Psoas muscle (tissue), 8 donors: Measurements from ENCODE around the gene NFX1. TPM values are rescaled to one million over a fixed set of nuclear protein-coding genes. Genes with fewer than 3 reads are reported as not detected.
"Not testable (repeated sequence)": the region's sequence is repeated elsewhere in the genome, so short reads cannot be mapped to it uniquely, and the experiment has no call there.

ENCODE experiments used
- ATAC-seq, 4 donors: fragments of 200-7000 bp; cut with Tn5 transposase; one replicate each; pipeline ENCODE4 v1.9.1; 2020; ENCODE audit warnings: moderate library complexity in 3 of 4, mild to moderate bottlenecking in 2 of 4
- DNase-seq, 2 donors: peaks; one replicate each; pipeline ENCODE4 v3.0.0-alpha.2; 2020
- H3K27ac ChIP-seq: fragments of 200-600 bp; one replicate; pipeline ENCODE4 v1.8.0; 2022
- H3K27me3 ChIP-seq, 3 donors: fragments of 200-600 bp in 1 of 3; one replicate each; pipeline versions ENCODE4 v1.6.1 to v1.8.0; 2013 to 2022; ENCODE audit warnings: low read length in 2 of 3, mild to moderate bottlenecking in 2 of 3, moderate library complexity in 1 of 3; ENCODE audit not compliant: insufficient read depth in 3 of 3
- H3K36me3 ChIP-seq, 2 donors: fragments of 200-600 bp in 1 of 2; one replicate each; pipeline versions ENCODE4 v1.6.1 to v1.8.0; 2013 to 2022; ENCODE audit warnings: low read depth in 1 of 2, mild to moderate bottlenecking in 1 of 2, moderate library complexity in 1 of 2; ENCODE audit not compliant: insufficient read depth in 1 of 2
- H3K4me1 ChIP-seq: fragments of 200-600 bp; one replicate; pipeline ENCODE4 v1.8.0; 2022
- H3K4me3 ChIP-seq: fragments of 200-600 bp; one replicate; pipeline ENCODE4 v1.8.0; 2022; ENCODE audit warnings: mild to moderate bottlenecking
- H3K9me3 ChIP-seq: fragments of 200-600 bp; one replicate; pipeline ENCODE4 v1.8.0; 2022
- WGBS, 3 donors: extraction: QIAGEN DNeasy Blood & Tissue Kit; methylation state at CpG; one replicate each; pipeline versions ENCODE4 v1.1.6 to v1.1.7; 2013; 5-methylcytosine and 5-hydroxymethylcytosine counted together
- intact Hi-C, 2 donors: fragments of 100-400 bp; cut with DNase I; formaldehyde crosslinking; loops; one replicate each; pipeline versions ENCODE4 v1.11.0 to v1.14.2; 2022
- polyA plus RNA-seq, 3 donors: library from polyadenylated mRNA; stranded (reverse); fragments of 200-250 nt; gene quantifications; one replicate each; pipeline ENCODE4 v1.2.3, GENCODE V29; 2013
- total RNA-seq, 4 donors: library from RNA; stranded (reverse); fragmentation: NEBNext Ultra II Directional in 2 of 4; extraction: Animal tissue kit (Norgen Biotek cat#: 25700) in 2 of 4; gene quantifications; one replicate each; pipeline versions ENCODE4 v1.2.1 to v1.2.4, GENCODE V29; 2021 to 2023
- TF ChIP-seq, protein P1 (sequence below): fragments of 200-600 bp; IDR thresholded peaks from one replicate; pipeline ENCODE4 v1.8.0; 2022; ENCODE audit warnings: antibody characterized with exemption
- donor health status: healthy with polysubstance abuse.
- donor health status: DM: no; HTN: no; CAD: no; lungs with moderate emphysema.
- donor health status: Bipolar disorder and iron deficiency.
- donor health status: healthy.
- donor health status: DM: yes; HTN: yes; CAD: no.
- donor health status: DM: no; HTN: no; CAD: no.
- donor health status: DM: no; HTN: no; CAD: no.
- donor health status: DM: yes; HTN: yes; CAD: no.

The NFX1 gene
- total and polyA plus RNA-seq, 7 donors: 20.9 to 59.2 (median 33.8) TPM

DNA sequence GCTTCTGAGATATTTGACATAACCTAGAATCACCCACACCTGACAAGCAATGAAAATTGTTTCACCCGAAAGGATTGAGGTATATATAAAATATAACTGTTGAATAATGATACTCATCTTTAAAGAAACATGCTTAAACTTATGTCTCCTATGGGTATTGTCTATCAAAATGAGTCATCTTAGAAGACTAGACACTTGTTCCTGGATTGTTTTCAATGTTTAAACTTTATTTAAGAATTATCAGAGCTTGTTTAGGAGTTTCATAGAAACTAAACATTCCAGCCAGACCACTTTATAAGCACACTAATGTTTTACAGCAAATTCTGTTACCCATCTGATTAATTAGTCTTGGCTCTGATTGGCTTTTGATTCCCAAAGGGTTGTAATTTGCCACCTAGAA, 19.6 kb downstream of the NFX1 start:
- Histone ChIP-seq H3K36me3 (peaks cover 36 to 100% of the 10 kb centered on the region in 2 donors), H3K9me3 (no peaks in the 10 kb centered on the region), H3K4me1 (peaks cover 3% of the 10 kb centered on the region), H3K27me3 (no peaks in the 10 kb centered on the region), H3K27ac (no peak overlapping the region), H3K4me3 (no peak overlapping the region)
- no peak for ATAC-seq
- 88 to 98% (median 90%) methylated on average over 1 of the region's 1 CpG for WGBS, 3 donors
- TF ChIP-seq, protein P1, sequence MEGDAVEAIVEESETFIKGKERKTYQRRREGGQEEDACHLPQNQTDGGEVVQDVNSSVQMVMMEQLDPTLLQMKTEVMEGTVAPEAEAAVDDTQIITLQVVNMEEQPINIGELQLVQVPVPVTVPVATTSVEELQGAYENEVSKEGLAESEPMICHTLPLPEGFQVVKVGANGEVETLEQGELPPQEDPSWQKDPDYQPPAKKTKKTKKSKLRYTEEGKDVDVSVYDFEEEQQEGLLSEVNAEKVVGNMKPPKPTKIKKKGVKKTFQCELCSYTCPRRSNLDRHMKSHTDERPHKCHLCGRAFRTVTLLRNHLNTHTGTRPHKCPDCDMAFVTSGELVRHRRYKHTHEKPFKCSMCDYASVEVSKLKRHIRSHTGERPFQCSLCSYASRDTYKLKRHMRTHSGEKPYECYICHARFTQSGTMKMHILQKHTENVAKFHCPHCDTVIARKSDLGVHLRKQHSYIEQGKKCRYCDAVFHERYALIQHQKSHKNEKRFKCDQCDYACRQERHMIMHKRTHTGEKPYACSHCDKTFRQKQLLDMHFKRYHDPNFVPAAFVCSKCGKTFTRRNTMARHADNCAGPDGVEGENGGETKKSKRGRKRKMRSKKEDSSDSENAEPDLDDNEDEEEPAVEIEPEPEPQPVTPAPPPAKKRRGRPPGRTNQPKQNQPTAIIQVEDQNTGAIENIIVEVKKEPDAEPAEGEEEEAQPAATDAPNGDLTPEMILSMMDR: no peak
- intact Hi-C loops: no loop called here
- DNase-seq: no peak

DNA sequence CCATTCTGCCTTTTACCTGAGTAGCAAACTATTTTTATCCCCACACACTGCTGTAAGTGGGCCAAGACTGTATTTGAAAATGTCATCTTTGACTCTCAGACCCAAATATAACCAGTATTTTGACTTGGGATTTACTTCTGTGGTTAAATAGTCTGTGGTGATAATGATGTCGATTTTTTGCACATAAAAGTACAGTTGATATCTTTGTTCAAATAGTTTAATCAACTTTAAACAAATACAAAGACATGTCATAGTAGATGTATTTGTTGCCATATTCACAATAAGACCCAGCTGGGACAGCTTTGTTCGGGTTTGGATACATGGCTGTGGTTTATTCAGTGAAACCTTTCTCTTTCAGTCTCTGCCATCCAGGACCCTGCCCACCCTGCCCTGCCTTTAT, 20.4 kb downstream of the NFX1 start:
- intact Hi-C loops: no loop called here
- TF ChIP-seq, protein P1: no peak
- Histone ChIP-seq H3K27ac (no peak overlapping the region), H3K9me3 (no peaks in the 10 kb centered on the region), H3K4me1 (no peaks in the 10 kb centered on the region), H3K27me3 (no peaks in the 10 kb centered on the region), H3K36me3 (peaks cover 31 to 100% of the 10 kb centered on the region in 2 donors), H3K4me3 (no peak overlapping the region)
- ATAC-seq (no peak), DNase-seq (no peak)
- 91 to 93% (median 92%) methylated on average over 2 of the region's 2 CpGs for WGBS, 3 donors

GRCh38 chr9:33311953-33312352, 21.6 kb downstream of the NFX1 start:
- intact Hi-C loops: no loop called here
- Histone ChIP-seq H3K9me3 (no peaks in the 10 kb centered on the region), H3K4me3 (no peak overlapping the region), H3K36me3 (peaks cover 23 to 100% of the 10 kb centered on the region in 2 donors), H3K4me1 (no peaks in the 10 kb centered on the region), H3K27me3 (no peaks in the 10 kb centered on the region), H3K27ac (no peak overlapping the region)
- 96 to 97% (median 97%) methylated on average over 2 of the region's 2 CpGs for WGBS, 3 donors
- TF ChIP-seq, protein P1: no peak
- DNase-seq (no peak), ATAC-seq (no peak)

- Histone ChIP-seq H3K27me3 (no peaks in the 10 kb centered on the region), H3K36me3 (peaks cover 23 to 95% of the 10 kb centered on the region in 2 donors), H3K4me3 (no peak overlapping the region), H3K27ac (no peak overlapping the region), H3K4me1 (peaks cover 9% of the 10 kb centered on the region), H3K9me3 (no peaks in the 10 kb centered on the region)
- DNase-seq (no peak), ATAC-seq (no peak)
- TF ChIP-seq, protein P1: no peak
- intact Hi-C loops: no loop called here
- 64 to 69% (median 64%) methylated on average over 5 of the region's 5 CpGs for WGBS, 3 donors
Observed at GRCh38 chr9:33315371-33315770, 25.1 kb downstream of the NFX1 start.

- intact Hi-C loops, H3K9me3 ChIP-seq: not testable (repeated sequence)
Observed at GRCh38 chr9:33317136-33317535, 26.8 kb downstream of the NFX1 start.

More at GRCh38 chr9:33317136-33317535, 26.8 kb downstream of the NFX1 start:
- 94 to 95% (median 94%) methylated on average over 3 of the region's 3 CpGs for WGBS, 3 donors
- Histone ChIP-seq H3K4me1 (peaks cover 18% of the 10 kb centered on the region), H3K36me3 (peaks cover 24 to 95% of the 10 kb centered on the region in 2 donors)
- not testable (repeated sequence) for H3K4me3 ChIP-seq, DNase-seq, ATAC-seq, H3K27ac ChIP-seq, H3K27me3 ChIP-seq
